AG04450 (cell line): Measurements from ENCODE around the gene PPP2R2B. TPM values are rescaled to one million over a fixed set of nuclear protein-coding genes. Genes with fewer than 3 reads are reported as not detected.

ENCODE experiments used
- CTCF ChIA-PET: fragments of 300-600, 350-600 bp; formaldehyde crosslinking; extraction: SDS; loops from one replicate; lab custom pipeline; 2022; ENCODE audit warnings: antibody characterized with exemption, inconsistent platforms; lab: Charles Lee
- POLR2A ChIA-PET: fragments of 350-600 bp; formaldehyde crosslinking; extraction: SDS; loops from one replicate; lab custom pipeline; 2021; ENCODE audit warnings: antibody characterized with exemption, inconsistent platforms; lab: Yijun Ruan, JAX
- DNase-seq: peaks from one replicate; pipeline ENCODE4 v3.0.0-alpha.2; 2011; ENCODE audit warnings: low read depth, low spot score
- H3K27ac ChIP-seq: one replicate; pipeline ENCODE4 v1.5.1; 2012; ENCODE audit warnings: low read depth, low read length, control low read depth
- H3K27me3 ChIP-seq: one replicate; pipeline ENCODE4 v1.6.0; 2012; ENCODE audit warnings: low read length; ENCODE audit not compliant: control insufficient read depth, insufficient read depth
- H3K4me3 ChIP-seq: 2 replicates; pipeline ENCODE4 v1.5.1; 2011; ENCODE audit warnings: mild to moderate bottlenecking, low read depth, low read length, control low read depth
- H3K9me3 ChIP-seq: 2 replicates; pipeline ENCODE4 v1.5.1; 2012; ENCODE audit warnings: low read length; ENCODE audit not compliant: control insufficient read depth, insufficient read depth
- polyA plus RNA-seq: library from polyadenylated mRNA; depleted of rRNA; stranded (reverse); fragments of >200 nt; gene quantifications from 2 replicates; pipeline ENCODE4 v1.2.3, GENCODE V29; 2011
- TF ChIP-seq, protein P1 (sequence below): IDR thresholded peaks from 2 replicates; pipeline ENCODE4 v1.5.1; 2011; ENCODE audit warnings: low read depth, low read length, control low read depth, inconsistent platforms

PPP2R2B gene
- polyA plus RNA-seq, 1 experiment = not detected

GRCh38 chr5:146628950-146629349, 249.6 kb downstream of the PPP2R2B start:
- Histone ChIP-seq H3K9me3 (no peaks in the 10 kb centered on the region), H3K27me3 (no peaks in the 10 kb centered on the region), H3K4me3 (no peak overlapping the region), H3K27ac (no peak overlapping the region)
- ChIA-PET POLR2A (no interaction called here), CTCF (no interaction called here)
- DNase-seq = no peak
- TF ChIP-seq, protein P1, sequence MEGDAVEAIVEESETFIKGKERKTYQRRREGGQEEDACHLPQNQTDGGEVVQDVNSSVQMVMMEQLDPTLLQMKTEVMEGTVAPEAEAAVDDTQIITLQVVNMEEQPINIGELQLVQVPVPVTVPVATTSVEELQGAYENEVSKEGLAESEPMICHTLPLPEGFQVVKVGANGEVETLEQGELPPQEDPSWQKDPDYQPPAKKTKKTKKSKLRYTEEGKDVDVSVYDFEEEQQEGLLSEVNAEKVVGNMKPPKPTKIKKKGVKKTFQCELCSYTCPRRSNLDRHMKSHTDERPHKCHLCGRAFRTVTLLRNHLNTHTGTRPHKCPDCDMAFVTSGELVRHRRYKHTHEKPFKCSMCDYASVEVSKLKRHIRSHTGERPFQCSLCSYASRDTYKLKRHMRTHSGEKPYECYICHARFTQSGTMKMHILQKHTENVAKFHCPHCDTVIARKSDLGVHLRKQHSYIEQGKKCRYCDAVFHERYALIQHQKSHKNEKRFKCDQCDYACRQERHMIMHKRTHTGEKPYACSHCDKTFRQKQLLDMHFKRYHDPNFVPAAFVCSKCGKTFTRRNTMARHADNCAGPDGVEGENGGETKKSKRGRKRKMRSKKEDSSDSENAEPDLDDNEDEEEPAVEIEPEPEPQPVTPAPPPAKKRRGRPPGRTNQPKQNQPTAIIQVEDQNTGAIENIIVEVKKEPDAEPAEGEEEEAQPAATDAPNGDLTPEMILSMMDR = no peak

- ChIA-PET CTCF (no interaction called here), POLR2A (no interaction called here)
- no peak overlapping the region for H3K27ac ChIP-seq
- no peaks in the 10 kb centered on the region for H3K27me3 ChIP-seq
- no peaks in the 10 kb centered on the region for H3K9me3 ChIP-seq
- H3K4me3 ChIP-seq = no peak overlapping the region
- TF ChIP-seq, protein P1 = no peak
- no peak for DNase-seq
Observed at GRCh38 chr5:146626936-146627335, 251.6 kb downstream of the PPP2R2B start.

DNA sequence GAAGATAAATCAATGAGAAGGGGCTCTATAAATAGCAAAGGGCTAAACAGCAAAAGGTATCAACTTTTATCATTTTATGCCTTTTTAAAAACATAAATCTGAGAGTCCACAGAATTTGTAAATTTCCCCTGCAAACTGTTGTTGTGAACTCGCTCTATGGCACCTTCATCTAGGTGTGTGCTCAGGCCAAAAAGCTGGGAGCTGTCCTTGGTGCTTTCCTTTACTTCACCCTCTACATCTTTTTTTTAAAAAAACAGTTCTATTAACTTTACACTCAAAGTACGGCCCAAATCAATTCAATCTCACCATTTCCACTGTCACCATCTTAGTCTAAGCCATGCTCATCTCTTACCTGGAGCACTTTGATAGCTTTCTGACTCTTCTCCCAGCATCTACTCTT, 254.4 kb downstream of the PPP2R2B start:
- POLR2A ChIA-PET = no interaction called here
- CTCF ChIA-PET = no interaction called here
- H3K9me3 ChIP-seq = no peaks in the 10 kb centered on the region
- no peak overlapping the region for H3K27ac ChIP-seq
- TF ChIP-seq, protein P1 = no peak
- no peak for DNase-seq
- H3K4me3 ChIP-seq = no peak overlapping the region
- no peaks in the 10 kb centered on the region for H3K27me3 ChIP-seq

- Histone ChIP-seq H3K27ac (no peak overlapping the region), H3K4me3 (no peak overlapping the region), H3K27me3 (no peaks in the 10 kb centered on the region), H3K9me3 (no peaks in the 10 kb centered on the region)
- DNase-seq = no peak
- ChIA-PET CTCF (no interaction called here), POLR2A (no interaction called here)
- TF ChIP-seq, protein P1 = no peak
Observed at GRCh38 chr5:146623666-146624065, 254.9 kb downstream of the PPP2R2B start.

- Histone ChIP-seq H3K27ac (no peak overlapping the region), H3K4me3 (no peak overlapping the region), H3K9me3 (no peaks in the 10 kb centered on the region), H3K27me3 (no peaks in the 10 kb centered on the region)
- ChIA-PET CTCF (interaction anchor here (0.5 to 1.4 kb wide), 2 partner anchors 90 to 343 kb away, joined by 4 read pairs; no protein-coding TSS in a partner anchor), POLR2A (no interaction called here)
- TF ChIP-seq, protein P1 = no peak
- no peak for DNase-seq
Observed at GRCh38 chr5:146623009-146623408, 255.5 kb downstream of the PPP2R2B start.
